SK-N-DZ (cell line): Measurements from ENCODE around the gene PLEKHA7. TPM values are rescaled to one million over a fixed set of nuclear protein-coding genes. Genes with fewer than 3 reads are reported as not detected.
"Not testable (repeated sequence)": the region's sequence is repeated elsewhere in the genome, so short reads cannot be mapped to it uniquely, and the experiment has no call there.

Experiments used
- DNase-seq: peaks from one replicate; pipeline ENCODE4 v3.0.0-alpha.2; 2015; ENCODE audit warnings: low spot score
- polyA plus RNA-seq, 2 experiments: library from polyadenylated mRNA; depleted of rRNA; stranded (reverse); fragments of >200 nt; gene quantifications; 2 replicates each; pipeline ENCODE4 v1.2.3, GENCODE V29; 2014

The PLEKHA7 gene
- polyA plus RNA-seq (2014; cell fraction: cytosol; rRNA removed) = 1.2 and 3.6 TPM in 2 replicates
- 8.2 and 9.8 TPM in 2 replicates for polyA plus RNA-seq (2014; cell fraction: nucleus; rRNA removed)

- DNase-seq = no peak
Measured at GRCh38 chr11:17014321-17014832, at the start of gene PLEKHA7. TSS of gene PLEKHA7 (minus strand) at chr11:17014414. CDS start at chr11:17014401, 13 bp downstream.

GRCh38 chr11:17063171-17064002 lies 49.2 kb upstream of the PLEKHA7 start:
- peak; percentile 59 for DNase-seq

- not testable (repeated sequence) for DNase-seq
Measured at GRCh38 chr11:17051146-17051545, 36.9 kb upstream of the PLEKHA7 start.

DNA sequence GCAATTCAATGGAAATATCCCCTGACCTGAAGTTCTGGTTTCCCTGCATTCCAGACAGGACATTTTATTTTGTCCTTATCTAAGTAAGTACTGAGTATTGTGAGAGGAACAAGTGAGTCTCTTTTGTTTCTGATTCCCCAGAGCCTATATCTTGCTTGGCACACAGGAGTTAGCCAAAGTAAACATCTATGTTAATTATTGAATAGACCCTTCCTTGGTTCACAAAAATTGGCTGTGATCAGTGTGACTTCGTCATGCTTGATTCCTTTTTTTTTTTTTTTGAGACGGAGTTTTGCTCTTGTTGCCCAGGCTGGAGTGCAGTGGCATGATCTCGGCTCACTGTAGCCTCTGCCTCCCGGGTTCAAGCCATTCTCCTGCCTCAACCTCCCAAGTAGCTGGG lies 34.3 kb upstream of the PLEKHA7 start:
- not testable (repeated sequence) for DNase-seq

- no peak for DNase-seq
Measured at GRCh38 chr11:17046690-17047089, 32.5 kb upstream of the PLEKHA7 start.

DNA sequence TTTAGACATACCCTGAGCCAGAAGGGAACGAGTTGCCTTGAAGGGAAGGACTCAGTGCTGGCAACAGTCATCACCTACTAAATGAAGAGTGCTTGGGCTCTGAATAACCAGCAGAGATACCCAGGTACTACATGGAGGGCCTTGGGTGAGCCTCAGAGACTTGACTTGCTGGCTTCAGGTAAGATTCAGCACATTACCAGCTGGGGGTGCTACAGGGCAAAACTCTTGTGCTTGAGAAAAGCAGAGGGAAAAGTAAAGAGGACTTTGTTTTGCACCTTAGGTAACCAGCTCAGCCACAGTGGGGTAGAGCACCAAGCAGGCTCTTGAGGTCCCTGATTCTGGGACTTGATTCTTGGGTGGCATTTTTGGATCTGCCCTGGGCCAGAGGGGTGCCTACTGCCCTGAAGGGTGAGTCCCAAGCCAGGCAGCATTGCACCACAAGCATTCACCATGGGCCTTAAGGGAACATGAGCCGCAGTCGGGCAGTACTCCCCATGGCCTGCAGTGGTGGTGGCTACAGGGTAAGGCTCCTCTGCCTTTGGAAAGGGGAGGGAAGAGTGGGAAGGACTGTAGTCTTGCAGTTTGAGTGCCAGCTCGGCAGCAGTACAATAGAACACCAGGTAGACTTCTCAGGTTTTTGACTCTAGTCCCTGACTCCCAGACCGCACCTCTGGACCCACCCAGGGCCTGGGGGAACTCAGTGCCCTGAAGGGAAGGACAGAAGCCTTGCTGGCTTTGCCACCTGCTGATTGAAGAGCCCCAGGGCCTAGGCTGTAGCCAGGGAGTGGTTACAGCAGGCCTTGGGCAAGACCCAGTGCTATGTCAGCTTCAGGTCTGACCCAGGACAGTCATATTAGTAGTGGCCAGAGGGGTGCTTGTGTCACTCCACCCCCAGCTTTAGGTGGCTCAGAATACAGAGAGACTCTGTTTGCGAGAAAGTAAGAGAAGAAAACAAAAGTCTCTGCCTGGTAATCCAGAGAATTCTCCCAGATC lies 22.7 kb upstream of the PLEKHA7 start:
- no peak for DNase-seq

DNA sequence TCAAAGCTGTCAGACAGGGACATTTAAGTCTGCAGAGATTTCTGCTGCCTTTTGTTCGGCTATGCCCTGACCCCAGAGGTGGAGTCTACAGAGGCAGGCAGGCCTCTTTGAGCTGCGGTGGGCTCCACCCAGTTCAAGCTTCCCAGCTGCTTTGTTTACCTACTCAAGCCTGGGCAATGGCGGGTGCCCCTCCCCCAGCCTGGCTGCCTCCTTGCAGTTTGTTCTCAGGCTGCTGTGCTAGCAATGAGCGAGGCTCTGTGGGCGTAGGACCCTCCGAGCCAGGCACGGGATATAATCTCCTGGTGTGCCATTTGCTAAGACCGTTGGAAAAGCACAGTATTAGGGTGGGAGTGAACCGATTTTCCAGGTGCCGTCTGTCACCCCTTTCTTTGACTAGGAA lies 19.8 kb upstream of the PLEKHA7 start:
- not testable (repeated sequence) for DNase-seq

- no peak for DNase-seq
Measured at GRCh38 chr11:17026487-17027082, 12.4 kb upstream of the PLEKHA7 start.

DNA sequence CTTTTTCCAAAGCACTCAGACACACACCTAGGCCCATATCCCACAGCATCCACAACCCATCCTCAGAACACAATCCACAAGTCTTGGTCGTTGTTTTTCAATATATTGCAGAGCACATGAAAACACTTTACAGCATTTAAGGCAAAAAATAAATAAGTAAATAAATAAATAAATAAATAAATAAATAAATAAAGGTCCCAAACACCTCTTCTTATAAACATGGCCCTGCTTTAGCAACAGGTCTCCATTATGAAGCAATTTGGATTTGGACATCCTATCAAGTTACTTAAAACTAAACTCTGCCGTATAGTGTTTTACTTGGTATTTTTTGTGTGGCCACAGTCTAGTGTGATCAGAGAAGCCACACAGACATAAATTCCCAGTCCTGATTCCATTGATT lies 10.7 kb upstream of the PLEKHA7 start:
- no peak for DNase-seq

DNA sequence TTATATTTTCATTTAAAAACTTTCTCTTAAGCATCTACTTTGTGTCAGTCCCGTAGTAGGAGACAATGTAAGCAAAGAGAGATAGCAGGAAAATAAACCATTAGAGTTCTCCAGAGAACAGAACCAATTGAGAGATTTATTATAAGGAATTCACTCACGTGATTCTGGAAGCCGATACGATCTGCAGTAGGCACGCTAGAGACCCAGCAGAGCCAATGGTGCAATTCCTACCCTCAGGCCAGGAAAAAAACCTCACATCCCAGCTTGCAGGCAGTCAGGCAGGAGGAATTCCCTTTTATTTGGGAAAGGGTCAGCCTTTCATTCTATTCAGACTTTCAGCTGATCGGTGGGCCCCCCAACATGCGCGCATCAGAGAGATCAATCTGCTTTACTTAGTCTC lies 7.3 kb upstream of the PLEKHA7 start:
- DNase-seq = peak; percentile 22

- no peak for DNase-seq
Measured at GRCh38 chr11:17020831-17021230, 6.6 kb upstream of the PLEKHA7 start.

DNA sequence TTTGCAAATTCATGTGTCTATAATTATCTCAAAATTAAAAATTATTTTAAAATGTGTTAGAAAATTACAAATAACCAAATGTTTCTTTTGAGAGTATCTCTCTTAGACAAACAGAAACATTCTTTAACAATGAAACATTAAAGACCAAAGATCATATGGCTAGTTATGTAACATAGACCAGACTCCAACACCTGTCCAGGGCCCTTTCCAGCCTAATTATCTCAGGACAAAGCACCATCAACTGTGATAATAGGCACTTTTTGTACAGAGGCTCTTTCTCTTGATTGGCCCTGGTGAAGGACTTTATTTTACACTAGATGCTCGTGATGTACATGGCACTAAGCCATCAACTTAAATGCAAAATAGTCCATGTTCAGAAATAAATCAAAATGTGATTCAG lies 5.0 kb upstream of the PLEKHA7 start:
- DNase-seq = no peak

DNA sequence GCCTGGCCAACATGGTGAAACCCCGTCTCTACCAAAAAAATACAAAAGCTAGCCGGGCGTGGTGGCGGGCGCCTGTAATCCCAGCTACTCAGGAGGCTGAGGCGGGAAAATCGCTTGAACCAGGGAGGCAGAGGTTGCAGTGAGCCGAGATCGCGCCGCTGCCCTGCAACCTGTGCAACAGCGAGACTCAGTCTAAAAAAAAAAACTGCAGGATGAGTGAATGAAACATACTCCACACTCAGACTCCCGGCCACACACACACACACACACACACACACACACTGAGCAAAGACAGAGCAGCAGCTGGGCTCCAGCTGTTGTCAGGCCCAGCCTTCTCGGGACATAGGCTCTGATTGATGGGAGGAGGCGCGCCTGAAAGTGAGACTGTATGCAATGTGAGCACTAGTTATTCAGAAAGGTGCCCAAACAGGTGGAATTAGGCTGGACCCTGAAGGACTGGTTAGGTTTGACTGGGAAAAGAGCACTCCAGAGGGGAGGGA lies 1.5 kb upstream of the PLEKHA7 start:
- no peak for DNase-seq

DNA sequence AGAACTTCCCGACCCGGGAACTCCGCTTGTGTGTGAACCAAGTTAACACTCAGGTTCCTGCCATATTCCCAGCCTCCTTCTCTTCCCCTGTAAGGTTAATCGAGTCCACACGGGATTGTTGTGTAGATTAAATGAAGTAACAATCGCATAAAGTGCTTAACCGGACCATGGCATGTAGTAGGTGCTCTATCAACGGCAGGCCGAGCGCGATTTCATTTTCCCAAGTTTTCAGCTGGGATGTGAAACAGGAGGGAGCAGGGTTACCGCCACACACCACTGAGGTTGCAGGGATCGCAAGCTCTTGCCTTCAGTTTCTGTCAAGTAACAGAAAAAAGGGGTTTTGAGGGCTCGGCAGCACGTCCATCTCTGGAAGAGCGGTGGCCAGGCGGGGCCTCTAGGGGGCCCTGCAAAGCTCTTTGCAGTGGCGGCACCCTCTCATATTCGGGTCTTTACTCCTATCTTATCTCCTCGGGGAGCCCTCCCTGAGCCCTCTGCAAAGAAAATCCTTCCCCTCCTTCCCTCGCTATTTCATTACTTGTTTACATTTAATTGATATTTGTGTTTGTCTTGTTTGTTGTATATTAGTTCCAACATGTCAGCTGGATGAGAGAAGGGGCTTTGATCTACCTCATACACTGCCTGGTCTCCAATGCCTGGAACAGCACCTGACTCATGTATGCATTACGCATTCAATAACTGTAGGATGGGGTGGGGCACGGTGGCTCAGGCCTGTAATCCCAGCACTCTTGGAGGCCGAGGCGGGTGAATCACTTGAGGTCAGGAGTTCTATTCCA lies 816 bp upstream of the PLEKHA7 start:
- peak; percentile 29 for DNase-seq

DNA sequence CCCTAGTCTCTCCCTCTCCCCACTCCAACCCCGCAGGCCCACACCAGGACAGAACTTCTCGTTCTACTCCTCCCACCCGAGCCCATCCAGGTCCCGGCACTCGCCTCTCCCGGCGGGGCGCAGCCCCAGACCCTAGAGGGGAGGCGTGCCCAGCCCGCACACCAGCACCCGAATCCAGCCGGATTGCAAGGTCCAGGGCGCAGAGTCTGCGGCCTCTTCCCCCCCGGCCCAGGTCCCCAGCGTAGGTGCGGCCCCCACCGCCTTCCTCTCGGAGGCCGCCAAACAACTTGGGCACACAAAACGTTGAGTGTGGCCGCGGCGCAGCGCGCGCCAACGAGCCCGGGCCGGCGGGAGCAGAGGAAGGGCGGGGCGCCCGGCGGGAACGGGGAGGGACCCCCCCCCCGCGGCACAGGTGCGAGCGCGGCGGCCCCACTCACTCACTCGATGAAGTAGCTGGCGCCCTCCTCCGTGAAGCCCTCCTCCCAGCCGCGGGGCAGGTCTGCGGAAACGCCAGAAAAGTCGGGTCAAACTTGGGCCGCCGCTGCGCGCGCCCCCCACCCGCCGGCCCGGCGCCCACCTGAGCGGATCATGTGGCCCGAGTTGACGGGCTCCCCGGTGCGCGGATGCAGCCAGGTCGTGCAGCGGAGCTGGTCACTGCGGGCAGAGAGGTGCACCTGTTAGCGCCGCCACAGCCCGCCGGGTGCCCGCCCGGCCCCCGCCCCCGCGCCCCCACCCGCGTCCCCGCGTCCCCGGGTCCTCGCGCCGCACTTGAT lies 480 bp downstream of the PLEKHA7 start:
- DNase-seq = no peak

DNA sequence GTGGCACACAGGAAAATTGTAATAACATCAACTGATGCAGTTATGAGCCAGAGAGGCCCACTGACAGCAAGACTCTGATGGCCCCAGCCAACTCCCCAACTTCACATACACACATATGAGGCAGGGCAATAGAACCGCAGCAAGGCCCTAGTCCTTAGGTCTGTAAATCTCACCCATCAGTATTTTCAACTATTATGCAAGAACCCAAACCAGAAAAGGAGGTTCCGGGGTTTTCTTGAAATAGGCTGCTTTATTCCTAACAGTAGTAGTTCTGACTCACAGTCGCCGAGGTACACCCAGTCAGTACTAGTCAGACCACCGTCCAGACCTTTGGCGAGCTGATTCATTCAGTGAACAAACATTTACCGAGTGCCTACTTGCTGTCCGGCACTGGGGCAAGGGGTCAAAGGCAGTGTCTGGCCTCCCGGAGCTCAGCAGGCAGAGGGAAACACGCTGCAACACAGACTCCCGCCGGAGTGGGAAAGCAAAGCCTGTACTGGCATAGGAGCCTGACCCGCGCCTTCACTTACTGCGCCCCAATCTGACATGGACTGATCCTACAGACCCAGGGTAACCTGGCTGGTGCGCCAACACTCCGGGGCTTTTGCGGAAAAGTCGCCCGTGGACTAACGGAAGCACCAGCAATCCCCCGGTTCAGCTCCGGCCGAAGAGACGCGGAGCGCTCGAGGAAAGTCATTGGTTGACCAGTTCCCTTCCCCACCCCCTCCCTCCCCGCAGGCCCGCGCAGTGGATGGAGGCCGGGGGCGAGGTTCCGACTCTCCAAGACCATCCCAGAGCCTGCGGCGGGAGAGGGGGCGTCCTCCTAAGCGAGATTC lies 1.3 kb downstream of the PLEKHA7 start:
- no peak for DNase-seq

- no peak for DNase-seq
Measured at GRCh38 chr11:17012179-17012578, 2.0 kb downstream of the PLEKHA7 start.

DNA sequence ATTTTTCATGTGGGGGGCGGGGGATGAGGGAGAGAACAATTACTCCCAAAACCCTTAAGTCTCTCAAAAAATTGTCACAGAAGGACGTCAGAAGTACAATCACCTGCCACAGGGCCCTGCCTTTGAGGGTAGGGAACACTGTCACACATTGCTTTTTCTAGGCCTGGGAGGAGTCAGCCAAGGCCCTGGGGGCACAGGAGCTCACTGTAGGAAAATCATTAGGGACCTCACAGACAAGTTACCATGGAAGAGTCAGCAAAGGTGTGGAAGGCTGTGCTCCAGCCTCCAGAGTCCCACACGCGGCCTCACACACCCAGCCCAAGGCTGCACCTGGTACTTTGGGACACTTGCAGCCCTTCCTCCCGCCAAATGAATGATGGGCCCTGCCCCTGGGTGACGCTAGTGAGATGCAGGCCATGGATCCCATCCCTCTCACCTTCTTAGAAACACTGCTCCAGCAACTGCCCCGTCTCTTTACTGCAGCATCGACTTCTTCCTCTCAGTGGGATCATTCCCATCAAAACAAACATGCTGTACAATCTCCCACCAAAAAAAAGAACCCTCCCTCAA lies 3.3 kb downstream of the PLEKHA7 start:
- DNase-seq = no peak
